ENCODE data around the gene ZNF532. TPM values are rescaled to one million over a fixed set of nuclear protein-coding genes. Genes with fewer than 3 reads are reported as not detected.
"Not testable (repeated sequence)": the region's sequence is repeated elsewhere in the genome, so short reads cannot be mapped to it uniquely, and the experiment has no call there.

Gene ZNF532
- total RNA-seq, 2 donors from 2014 or later, result 12.9 to 17.7 TPM

DNA sequence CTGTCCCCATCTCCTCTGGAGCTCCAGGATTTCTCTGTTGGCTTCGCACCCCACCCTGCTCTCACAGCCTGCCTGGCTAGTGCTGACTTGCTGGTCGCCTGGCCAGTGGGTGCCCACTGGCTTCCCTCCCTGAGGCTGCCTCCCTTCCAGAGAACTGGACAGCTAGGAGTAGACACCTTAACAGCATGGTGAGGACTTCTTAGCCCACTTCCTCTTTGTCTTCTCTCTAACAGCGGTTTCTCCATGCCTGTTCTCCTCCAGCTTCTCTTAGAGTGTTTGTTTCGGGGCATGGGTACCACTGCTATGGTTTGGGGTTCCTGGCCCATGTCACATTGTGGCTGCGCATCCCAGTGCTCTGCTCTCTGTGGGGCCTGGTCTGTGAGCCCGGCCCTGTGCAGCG lies 37.1 kb downstream of the ZNF532 start:
- Mint-ChIP-seq H3K4me1 (peaks cover 9% of the 10 kb centered on the region), H3K27me3 (peaks cover 16% of the 10 kb centered on the region), H3K4me3 (no peak overlapping the region), H3K27ac (no peak overlapping the region), H3K36me3 (ENCODE audit: low read depth) (peaks cover 3% of the 10 kb centered on the region)
- DNase-seq, result no peak
- ATAC-seq, result no peak
- no peaks in the 10 kb centered on the region for H3K9me3 ChIP-seq (ENCODE audit: control insufficient read depth, low read length, poor library complexity, severe bottlenecking)

- peaks cover 16% of the 10 kb centered on the region for H3K27me3 Mint-ChIP-seq
- H3K4me3 Mint-ChIP-seq, result no peak overlapping the region
- H3K4me1 Mint-ChIP-seq, result peaks cover 5% of the 10 kb centered on the region
- no peak overlapping the region for H3K27ac Mint-ChIP-seq
- no peaks in the 10 kb centered on the region for H3K9me3 ChIP-seq (ENCODE audit: control insufficient read depth, low read length, poor library complexity, severe bottlenecking)
- no peak for ATAC-seq
- peaks cover 3% of the 10 kb centered on the region for H3K36me3 Mint-ChIP-seq (ENCODE audit: low read depth)
- DNase-seq, result no peak
Observed at GRCh38 chr18:58902961-58903360, 38.3 kb downstream of the ZNF532 start.

GRCh38 chr18:58903533-58903932 lies 38.9 kb downstream of the ZNF532 start:
- H3K9me3 ChIP-seq (ENCODE audit: control insufficient read depth, low read length, poor library complexity, severe bottlenecking), result no peaks in the 10 kb centered on the region
- H3K36me3 Mint-ChIP-seq (ENCODE audit: low read depth), result peaks cover 6% of the 10 kb centered on the region
- no peak for DNase-seq
- H3K27me3 Mint-ChIP-seq, result peaks cover 16% of the 10 kb centered on the region
- no peak overlapping the region for H3K4me3 Mint-ChIP-seq
- H3K4me1 Mint-ChIP-seq, result peaks cover 5% of the 10 kb centered on the region
- H3K27ac Mint-ChIP-seq, result no peak overlapping the region
- no peak for ATAC-seq

DNA sequence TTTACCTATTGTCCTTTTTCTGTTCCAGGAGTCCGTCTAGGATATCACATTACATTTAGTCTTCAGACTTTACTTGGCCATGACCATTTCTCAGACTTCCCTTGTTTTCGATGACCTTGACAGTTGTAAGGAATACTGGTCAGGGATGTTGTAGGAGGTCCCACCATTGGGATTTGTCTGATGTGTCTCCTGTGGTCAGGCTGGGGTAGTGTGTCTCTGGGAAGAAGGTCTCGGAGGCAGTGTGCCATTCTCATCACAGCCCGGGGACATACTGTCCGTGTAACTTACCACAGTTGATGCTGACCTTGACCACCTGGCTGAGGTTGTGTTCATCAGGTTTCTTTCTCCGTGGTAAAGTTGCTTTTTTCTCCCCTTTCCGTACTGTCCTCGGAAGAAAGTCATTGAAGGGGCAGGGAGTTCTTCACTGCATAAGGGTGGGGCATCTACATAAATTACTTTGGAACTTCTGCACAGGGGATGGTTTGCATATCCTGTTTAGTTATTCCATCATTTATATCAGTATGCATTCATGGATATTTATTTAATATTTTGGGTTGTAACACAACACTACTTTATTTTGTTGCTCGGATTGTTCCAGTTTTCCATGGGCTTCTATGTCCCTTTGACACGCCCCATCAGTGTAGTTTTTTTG lies 41.2 kb downstream of the ZNF532 start:
- ATAC-seq, result no peak
- no peak overlapping the region for H3K4me3 Mint-ChIP-seq
- H3K36me3 Mint-ChIP-seq (ENCODE audit: low read depth), result peaks cover 6% of the 10 kb centered on the region
- peaks cover 6% of the 10 kb centered on the region for H3K4me1 Mint-ChIP-seq
- H3K9me3 ChIP-seq (ENCODE audit: control insufficient read depth, low read length, poor library complexity, severe bottlenecking), result no peaks in the 10 kb centered on the region
- H3K27ac Mint-ChIP-seq, result no peak overlapping the region
- DNase-seq, result no peak
- peaks cover 26% of the 10 kb centered on the region for H3K27me3 Mint-ChIP-seq

DNA sequence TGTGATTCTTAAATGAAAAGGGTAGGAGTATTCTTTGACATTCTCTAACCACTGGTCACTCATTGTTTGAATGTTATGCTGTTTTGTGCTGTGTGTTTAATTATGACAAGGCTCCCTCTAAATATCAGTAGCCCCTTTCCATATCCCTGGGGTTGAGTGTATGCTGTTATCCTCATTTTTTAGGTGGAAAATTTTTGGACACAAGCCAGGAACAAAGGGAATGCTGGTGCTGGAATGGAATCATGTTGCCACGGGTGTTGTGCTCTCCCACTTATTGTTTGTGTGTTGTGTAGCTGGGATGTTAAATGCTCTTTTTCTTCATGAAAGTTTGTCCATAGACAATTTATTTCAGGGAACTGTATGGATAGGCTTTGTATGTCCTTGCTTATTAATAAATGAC lies 43.3 kb downstream of the ZNF532 start:
- Mint-ChIP-seq H3K4me3 (no peak overlapping the region), H3K27me3 (peaks cover 43% of the 10 kb centered on the region), H3K4me1 (peaks cover 20% of the 10 kb centered on the region), H3K27ac (no peak overlapping the region), H3K36me3 (ENCODE audit: low read depth) (peaks cover 4% of the 10 kb centered on the region)
- no peaks in the 10 kb centered on the region for H3K9me3 ChIP-seq (ENCODE audit: control insufficient read depth, low read length, poor library complexity, severe bottlenecking)
- DNase-seq (no peak), ATAC-seq (no peak)

DNA sequence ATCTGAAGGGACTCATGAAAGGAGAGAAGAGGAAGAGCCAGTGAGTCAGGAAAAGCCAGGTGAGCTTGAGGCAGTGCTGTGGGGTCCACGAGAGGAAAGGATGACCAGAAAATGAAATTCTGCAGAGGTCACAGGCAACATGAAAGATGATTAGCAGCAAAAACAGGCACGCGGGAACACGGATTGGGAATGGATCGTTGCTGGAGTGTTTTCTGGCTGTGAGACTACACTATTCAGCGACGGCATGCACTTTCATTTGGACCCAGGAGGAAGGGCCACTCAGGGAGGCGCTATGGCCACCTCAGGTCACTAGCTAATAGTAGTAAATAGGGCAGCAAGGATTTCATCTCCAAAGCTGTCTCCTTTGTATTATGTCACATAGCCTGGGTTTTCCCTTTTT lies 44.8 kb downstream of the ZNF532 start:
- no peak overlapping the region for H3K27ac Mint-ChIP-seq
- ATAC-seq (no peak), DNase-seq (no peak)
- peaks cover 37% of the 10 kb centered on the region for H3K27me3 Mint-ChIP-seq
- H3K4me1 Mint-ChIP-seq, result peaks cover 23% of the 10 kb centered on the region
- H3K9me3 ChIP-seq (ENCODE audit: control insufficient read depth, low read length, poor library complexity, severe bottlenecking), result no peaks in the 10 kb centered on the region
- H3K4me3 Mint-ChIP-seq, result no peak overlapping the region
- peaks cover 3% of the 10 kb centered on the region for H3K36me3 Mint-ChIP-seq (ENCODE audit: low read depth)

- DNase-seq (no peak), ATAC-seq (no peak)
- peaks cover 3% of the 10 kb centered on the region for H3K36me3 Mint-ChIP-seq (ENCODE audit: low read depth)
- H3K27me3 Mint-ChIP-seq, result peaks cover 37% of the 10 kb centered on the region
- peaks cover 23% of the 10 kb centered on the region for H3K4me1 Mint-ChIP-seq
- peak overlapping the region; percentile 86 for H3K27ac Mint-ChIP-seq
- H3K4me3 Mint-ChIP-seq, result peak overlapping the region; percentile 28
- H3K9me3 ChIP-seq (ENCODE audit: control insufficient read depth, low read length, poor library complexity, severe bottlenecking), result no peaks in the 10 kb centered on the region
Observed at GRCh38 chr18:58911241-58911640, 46.6 kb downstream of the ZNF532 start.

DNA sequence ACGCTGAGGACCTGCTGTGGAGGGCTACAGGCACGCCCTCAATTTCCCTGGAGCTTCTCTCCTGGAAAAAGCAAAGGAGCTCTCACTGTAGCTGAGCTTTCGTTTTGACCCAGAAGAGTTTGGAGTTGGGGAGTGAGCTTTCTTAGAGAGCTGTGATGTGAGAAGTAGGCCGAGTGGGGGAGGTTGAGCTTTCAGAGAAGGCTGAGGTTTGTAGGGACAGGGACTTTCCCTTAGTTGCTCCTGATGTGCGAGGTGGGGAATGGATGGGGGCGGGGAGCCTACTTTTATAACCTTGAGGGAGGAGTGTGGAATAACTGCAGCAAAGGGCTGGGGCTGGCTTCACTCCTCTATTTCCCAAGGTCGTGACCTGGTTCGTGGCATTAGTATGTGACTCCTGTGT lies 47.1 kb downstream of the ZNF532 start:
- peak; percentile 65 for ATAC-seq
- DNase-seq, result no peak
- H3K9me3 ChIP-seq (ENCODE audit: control insufficient read depth, low read length, poor library complexity, severe bottlenecking), result no peaks in the 10 kb centered on the region
- Mint-ChIP-seq H3K4me3 (peak overlapping the region; percentile 68), H3K27me3 (peaks cover 34% of the 10 kb centered on the region), H3K4me1 (peaks cover 23% of the 10 kb centered on the region), H3K36me3 (ENCODE audit: low read depth) (peaks cover 3% of the 10 kb centered on the region), H3K27ac (peak overlapping the region; percentile 86)

DNA sequence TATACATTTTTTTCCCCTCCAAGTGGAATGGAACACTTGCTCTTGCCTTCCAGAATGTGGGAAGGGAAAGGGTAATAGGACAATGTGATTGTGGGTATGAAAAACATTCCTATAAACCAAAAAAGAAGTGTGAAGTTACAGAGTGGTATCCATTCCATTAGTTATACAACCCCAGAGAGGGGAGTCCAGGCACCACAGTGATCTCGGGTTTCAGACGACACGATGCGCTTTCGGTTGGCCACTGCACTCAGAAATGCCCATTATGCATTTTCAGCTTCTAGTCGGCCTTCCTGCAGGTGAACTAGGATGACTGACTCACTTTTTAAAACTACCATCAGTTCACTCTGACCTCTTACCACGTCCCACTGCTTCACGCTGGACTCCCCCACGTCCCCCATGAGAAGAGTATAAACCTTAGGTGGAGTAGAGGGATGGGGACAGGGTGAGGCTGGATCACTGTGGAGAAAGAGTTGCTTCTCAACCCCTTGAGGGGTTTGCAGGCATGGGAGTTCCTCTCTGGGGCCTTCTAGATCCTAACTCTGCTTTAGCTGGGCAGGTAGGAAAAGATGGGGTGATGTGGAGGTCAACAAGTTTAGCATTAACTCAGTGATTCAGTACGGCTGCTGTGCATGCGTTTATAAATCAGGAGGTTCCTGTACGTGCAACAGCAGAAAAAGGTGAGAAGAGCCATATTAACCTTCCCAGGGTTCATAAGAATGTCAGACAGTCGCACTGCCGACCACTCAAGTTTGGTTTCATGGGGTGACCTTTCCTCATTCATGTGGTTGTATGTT lies 50.5 kb downstream of the ZNF532 start:
- peaks cover 3% of the 10 kb centered on the region for H3K36me3 Mint-ChIP-seq (ENCODE audit: low read depth)
- H3K4me3 Mint-ChIP-seq, result no peak overlapping the region
- no peak for DNase-seq
- ATAC-seq, result no peak
- peak overlapping the region; percentile 2 for H3K27ac Mint-ChIP-seq
- no peaks in the 10 kb centered on the region for H3K9me3 ChIP-seq (ENCODE audit: control insufficient read depth, low read length, poor library complexity, severe bottlenecking)
- peaks cover 27% of the 10 kb centered on the region for H3K27me3 Mint-ChIP-seq
- H3K4me1 Mint-ChIP-seq, result peaks cover 19% of the 10 kb centered on the region

DNA sequence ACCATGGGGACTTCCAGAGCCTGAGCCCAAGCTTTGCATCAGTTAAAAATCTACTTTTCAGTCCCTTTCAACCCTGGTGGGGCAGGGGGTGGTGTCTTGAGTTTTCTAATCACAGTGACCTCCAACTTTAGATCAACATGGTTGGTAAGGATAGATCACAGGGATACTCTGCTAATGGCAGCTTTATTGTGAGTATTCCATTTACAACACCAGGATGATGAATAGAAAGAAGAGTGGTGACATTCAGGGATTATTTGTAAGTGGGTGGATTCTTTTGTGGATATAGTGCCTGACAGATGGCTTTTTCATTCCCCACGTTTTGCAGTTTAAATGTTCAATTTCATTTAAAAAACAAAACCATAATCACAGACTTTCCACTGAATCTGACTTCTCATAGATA lies 51.3 kb downstream of the ZNF532 start:
- Mint-ChIP-seq H3K27ac (no peak overlapping the region), H3K36me3 (ENCODE audit: low read depth) (peaks cover 3% of the 10 kb centered on the region), H3K4me1 (peaks cover 18% of the 10 kb centered on the region), H3K4me3 (no peak overlapping the region), H3K27me3 (peaks cover 23% of the 10 kb centered on the region)
- no peak for DNase-seq
- no peaks in the 10 kb centered on the region for H3K9me3 ChIP-seq (ENCODE audit: control insufficient read depth, low read length, poor library complexity, severe bottlenecking)
- ATAC-seq, result no peak

DNA sequence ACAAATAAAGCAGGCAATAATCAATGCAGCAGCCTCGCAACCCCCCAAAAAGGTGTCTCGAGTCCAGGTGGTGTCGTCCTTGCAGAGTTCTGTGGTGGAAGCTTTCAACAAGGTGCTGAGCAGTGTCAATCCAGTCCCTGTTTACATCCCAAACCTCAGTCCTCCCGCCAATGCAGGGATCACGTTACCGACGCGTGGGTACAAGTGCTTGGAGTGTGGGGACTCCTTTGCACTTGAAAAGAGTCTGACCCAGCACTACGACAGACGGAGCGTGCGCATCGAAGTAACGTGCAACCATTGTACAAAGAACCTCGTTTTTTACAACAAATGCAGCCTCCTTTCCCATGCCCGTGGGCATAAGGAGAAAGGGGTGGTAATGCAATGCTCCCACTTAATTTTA lies 55.3 kb downstream of the ZNF532 start:
- not testable (repeated sequence) for ATAC-seq, H3K4me3 Mint-ChIP-seq, DNase-seq

GRCh38 chr18:58922995-58923394 lies 58.3 kb downstream of the ZNF532 start:
- ATAC-seq, result no peak
- DNase-seq, result no peak
- Mint-ChIP-seq H3K27ac (no peak overlapping the region), H3K4me3 (no peak overlapping the region), H3K27me3 (peaks cover 19% of the 10 kb centered on the region), H3K36me3 (ENCODE audit: low read depth) (no peaks in the 10 kb centered on the region), H3K4me1 (no peaks in the 10 kb centered on the region)
- no peaks in the 10 kb centered on the region for H3K9me3 ChIP-seq (ENCODE audit: control insufficient read depth, low read length, poor library complexity, severe bottlenecking)

More for the DNA sequence above, 55.3 kb downstream of the ZNF532 start:
- not testable (repeated sequence) for H3K4me1 Mint-ChIP-seq; H3K36me3 Mint-ChIP-seq (ENCODE audit: low read depth); H3K9me3 ChIP-seq (ENCODE audit: control insufficient read depth, low read length, poor library complexity, severe bottlenecking); H3K27ac Mint-ChIP-seq
- peaks cover 15% of the 10 kb centered on the region for H3K27me3 Mint-ChIP-seq

GRCh38 chr18:58924473-58924872 lies 59.8 kb downstream of the ZNF532 start:
- Mint-ChIP-seq H3K27ac (no peak overlapping the region), H3K4me1 (no peaks in the 10 kb centered on the region), H3K4me3 (no peak overlapping the region), H3K36me3 (ENCODE audit: low read depth) (no peaks in the 10 kb centered on the region), H3K27me3 (peaks cover 31% of the 10 kb centered on the region)
- DNase-seq (no peak), ATAC-seq (no peak)
- no peaks in the 10 kb centered on the region for H3K9me3 ChIP-seq (ENCODE audit: control insufficient read depth, low read length, poor library complexity, severe bottlenecking)

- Mint-ChIP-seq H3K4me1 (no peaks in the 10 kb centered on the region), H3K27ac (peak overlapping the region; percentile 59), H3K36me3 (ENCODE audit: low read depth) (no peaks in the 10 kb centered on the region), H3K4me3 (no peak overlapping the region), H3K27me3 (peaks cover 37% of the 10 kb centered on the region)
- DNase-seq (no peak), ATAC-seq (no peak)
- no peaks in the 10 kb centered on the region for H3K9me3 ChIP-seq (ENCODE audit: control insufficient read depth, low read length, poor library complexity, severe bottlenecking)
Observed at GRCh38 chr18:58927659-58928058, 63.0 kb downstream of the ZNF532 start.
